H1 (cell line): ENCODE results near the gene OBI1. TPM values are rescaled to one million over a fixed set of nuclear protein-coding genes. Genes with fewer than 3 reads are reported as not detected.

Experiments
- CTBP2 ChIP-seq: IDR thresholded peaks from 2 replicates; pipeline ENCODE4 v1.7.0; 2011; ENCODE audit warnings: borderline replicate concordance, mild to moderate bottlenecking, moderate library complexity, mixed read lengths, low read length; ENCODE audit not compliant: insufficient read depth, insufficient read length
- polyA plus RNA-seq, 7 experiments: library from polyadenylated mRNA; depleted of rRNA in 3 of 7; stranded (reverse) in 5 of 7; unstranded in 2 of 7; fragments of >200 nt in 5 of 7; fragments of 200-250 nt in 2 of 7; gene quantifications; 1 replicate in 5 of 7; 2 replicates in 1 of 7; 4 replicates in 1 of 7; pipeline versions ENCODE4 v1.2.1 to v1.2.3, GENCODE V29; 2011 to 2013; ENCODE audit warnings: missing spikeins in 2 of 7, mixed read lengths in 2 of 7
- total RNA-seq: library from RNA; stranded (reverse); fragmentation: NEBNext Ultra II Directional; extraction: Animal tissue kit (Norgen Biotek cat#: 25700); gene quantifications from 2 replicates; pipeline ENCODE4 v1.2.1, GENCODE V29; 2021
- TF ChIP-seq, protein P1 (sequence below): fragments of 300-600 bp; sonication (generic); IDR thresholded peaks from 2 replicates; pipeline ENCODE4 v1.7.1; 2012; ENCODE audit warnings: low read length, moderate library complexity, mild to moderate bottlenecking, inconsistent platforms; ENCODE audit not compliant: insufficient replicate concordance
- TF ChIP-seq, protein P2 (sequence below), 3 experiments: IDR thresholded peaks; 1 replicate in 2 of 3; 2 replicates in 1 of 3; pipeline versions ENCODE4 v1.5.1 to v1.6.1; 2011; ENCODE audit warnings: low read length in 3 of 3, mild to moderate bottlenecking in 3 of 3, inconsistent platforms in 2 of 3, low read depth in 1 of 3, moderate library complexity in 1 of 3; ENCODE audit not compliant: insufficient read depth in 1 of 3; ENCODE audit errors: control extremely low read depth in 1 of 3

The OBI1 gene
- total and polyA plus RNA-seq, 2 of the 8 experiments (the other 6 are each of a cell fraction or from before 2014, with no cell fraction given) = 7.1 to 14.3 TPM

DNA sequence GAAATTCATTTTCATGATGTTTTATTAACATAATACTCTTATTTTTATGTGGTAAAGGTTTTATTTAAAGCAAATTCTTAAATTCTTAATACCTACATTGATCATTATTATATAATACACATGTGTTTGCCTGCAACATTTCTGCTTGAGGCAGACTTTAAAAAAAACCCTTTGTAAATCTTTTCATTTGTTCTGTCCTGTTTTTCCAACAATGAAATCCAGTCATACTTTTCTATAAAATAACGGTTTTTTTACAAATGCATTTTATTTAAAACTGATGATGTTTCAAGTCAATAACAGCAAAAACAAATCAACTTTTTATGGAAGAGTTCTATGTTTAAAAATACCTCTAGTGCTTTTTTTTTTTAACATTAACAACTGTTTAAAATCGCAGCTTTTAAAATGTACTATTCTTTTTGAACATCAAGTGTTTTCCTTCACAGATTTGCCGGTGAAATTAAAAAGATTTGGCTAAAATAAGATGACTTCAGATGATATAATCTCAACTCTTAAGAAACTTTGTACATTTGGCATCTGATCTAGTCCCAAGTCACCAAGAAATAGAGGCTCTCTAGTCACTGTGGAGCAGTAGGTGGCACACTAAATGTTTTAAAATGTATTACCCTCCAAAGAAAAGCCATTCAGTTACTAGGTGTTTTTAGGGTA lies 60.7 kb downstream of the OBI1 start (continued):
- TF ChIP-seq, protein P1, sequence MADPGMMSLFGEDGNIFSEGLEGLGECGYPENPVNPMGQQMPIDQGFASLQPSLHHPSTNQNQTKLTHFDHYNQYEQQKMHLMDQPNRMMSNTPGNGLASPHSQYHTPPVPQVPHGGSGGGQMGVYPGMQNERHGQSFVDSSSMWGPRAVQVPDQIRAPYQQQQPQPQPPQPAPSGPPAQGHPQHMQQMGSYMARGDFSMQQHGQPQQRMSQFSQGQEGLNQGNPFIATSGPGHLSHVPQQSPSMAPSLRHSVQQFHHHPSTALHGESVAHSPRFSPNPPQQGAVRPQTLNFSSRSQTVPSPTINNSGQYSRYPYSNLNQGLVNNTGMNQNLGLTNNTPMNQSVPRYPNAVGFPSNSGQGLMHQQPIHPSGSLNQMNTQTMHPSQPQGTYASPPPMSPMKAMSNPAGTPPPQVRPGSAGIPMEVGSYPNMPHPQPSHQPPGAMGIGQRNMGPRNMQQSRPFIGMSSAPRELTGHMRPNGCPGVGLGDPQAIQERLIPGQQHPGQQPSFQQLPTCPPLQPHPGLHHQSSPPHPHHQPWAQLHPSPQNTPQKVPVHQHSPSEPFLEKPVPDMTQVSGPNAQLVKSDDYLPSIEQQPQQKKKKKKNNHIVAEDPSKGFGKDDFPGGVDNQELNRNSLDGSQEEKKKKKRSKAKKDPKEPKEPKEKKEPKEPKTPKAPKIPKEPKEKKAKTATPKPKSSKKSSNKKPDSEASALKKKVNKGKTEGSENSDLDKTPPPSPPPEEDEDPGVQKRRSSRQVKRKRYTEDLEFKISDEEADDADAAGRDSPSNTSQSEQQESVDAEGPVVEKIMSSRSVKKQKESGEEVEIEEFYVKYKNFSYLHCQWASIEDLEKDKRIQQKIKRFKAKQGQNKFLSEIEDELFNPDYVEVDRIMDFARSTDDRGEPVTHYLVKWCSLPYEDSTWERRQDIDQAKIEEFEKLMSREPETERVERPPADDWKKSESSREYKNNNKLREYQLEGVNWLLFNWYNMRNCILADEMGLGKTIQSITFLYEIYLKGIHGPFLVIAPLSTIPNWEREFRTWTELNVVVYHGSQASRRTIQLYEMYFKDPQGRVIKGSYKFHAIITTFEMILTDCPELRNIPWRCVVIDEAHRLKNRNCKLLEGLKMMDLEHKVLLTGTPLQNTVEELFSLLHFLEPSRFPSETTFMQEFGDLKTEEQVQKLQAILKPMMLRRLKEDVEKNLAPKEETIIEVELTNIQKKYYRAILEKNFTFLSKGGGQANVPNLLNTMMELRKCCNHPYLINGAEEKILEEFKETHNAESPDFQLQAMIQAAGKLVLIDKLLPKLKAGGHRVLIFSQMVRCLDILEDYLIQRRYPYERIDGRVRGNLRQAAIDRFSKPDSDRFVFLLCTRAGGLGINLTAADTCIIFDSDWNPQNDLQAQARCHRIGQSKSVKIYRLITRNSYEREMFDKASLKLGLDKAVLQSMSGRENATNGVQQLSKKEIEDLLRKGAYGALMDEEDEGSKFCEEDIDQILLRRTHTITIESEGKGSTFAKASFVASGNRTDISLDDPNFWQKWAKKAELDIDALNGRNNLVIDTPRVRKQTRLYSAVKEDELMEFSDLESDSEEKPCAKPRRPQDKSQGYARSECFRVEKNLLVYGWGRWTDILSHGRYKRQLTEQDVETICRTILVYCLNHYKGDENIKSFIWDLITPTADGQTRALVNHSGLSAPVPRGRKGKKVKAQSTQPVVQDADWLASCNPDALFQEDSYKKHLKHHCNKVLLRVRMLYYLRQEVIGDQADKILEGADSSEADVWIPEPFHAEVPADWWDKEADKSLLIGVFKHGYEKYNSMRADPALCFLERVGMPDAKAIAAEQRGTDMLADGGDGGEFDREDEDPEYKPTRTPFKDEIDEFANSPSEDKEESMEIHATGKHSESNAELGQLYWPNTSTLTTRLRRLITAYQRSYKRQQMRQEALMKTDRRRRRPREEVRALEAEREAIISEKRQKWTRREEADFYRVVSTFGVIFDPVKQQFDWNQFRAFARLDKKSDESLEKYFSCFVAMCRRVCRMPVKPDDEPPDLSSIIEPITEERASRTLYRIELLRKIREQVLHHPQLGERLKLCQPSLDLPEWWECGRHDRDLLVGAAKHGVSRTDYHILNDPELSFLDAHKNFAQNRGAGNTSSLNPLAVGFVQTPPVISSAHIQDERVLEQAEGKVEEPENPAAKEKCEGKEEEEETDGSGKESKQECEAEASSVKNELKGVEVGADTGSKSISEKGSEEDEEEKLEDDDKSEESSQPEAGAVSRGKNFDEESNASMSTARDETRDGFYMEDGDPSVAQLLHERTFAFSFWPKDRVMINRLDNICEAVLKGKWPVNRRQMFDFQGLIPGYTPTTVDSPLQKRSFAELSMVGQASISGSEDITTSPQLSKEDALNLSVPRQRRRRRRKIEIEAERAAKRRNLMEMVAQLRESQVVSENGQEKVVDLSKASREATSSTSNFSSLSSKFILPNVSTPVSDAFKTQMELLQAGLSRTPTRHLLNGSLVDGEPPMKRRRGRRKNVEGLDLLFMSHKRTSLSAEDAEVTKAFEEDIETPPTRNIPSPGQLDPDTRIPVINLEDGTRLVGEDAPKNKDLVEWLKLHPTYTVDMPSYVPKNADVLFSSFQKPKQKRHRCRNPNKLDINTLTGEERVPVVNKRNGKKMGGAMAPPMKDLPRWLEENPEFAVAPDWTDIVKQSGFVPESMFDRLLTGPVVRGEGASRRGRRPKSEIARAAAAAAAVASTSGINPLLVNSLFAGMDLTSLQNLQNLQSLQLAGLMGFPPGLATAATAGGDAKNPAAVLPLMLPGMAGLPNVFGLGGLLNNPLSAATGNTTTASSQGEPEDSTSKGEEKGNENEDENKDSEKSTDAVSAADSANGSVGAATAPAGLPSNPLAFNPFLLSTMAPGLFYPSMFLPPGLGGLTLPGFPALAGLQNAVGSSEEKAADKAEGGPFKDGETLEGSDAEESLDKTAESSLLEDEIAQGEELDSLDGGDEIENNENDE = no peak
- TF ChIP-seq CTBP2 = no peak
- TF ChIP-seq, protein P2, sequence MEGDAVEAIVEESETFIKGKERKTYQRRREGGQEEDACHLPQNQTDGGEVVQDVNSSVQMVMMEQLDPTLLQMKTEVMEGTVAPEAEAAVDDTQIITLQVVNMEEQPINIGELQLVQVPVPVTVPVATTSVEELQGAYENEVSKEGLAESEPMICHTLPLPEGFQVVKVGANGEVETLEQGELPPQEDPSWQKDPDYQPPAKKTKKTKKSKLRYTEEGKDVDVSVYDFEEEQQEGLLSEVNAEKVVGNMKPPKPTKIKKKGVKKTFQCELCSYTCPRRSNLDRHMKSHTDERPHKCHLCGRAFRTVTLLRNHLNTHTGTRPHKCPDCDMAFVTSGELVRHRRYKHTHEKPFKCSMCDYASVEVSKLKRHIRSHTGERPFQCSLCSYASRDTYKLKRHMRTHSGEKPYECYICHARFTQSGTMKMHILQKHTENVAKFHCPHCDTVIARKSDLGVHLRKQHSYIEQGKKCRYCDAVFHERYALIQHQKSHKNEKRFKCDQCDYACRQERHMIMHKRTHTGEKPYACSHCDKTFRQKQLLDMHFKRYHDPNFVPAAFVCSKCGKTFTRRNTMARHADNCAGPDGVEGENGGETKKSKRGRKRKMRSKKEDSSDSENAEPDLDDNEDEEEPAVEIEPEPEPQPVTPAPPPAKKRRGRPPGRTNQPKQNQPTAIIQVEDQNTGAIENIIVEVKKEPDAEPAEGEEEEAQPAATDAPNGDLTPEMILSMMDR (IDR thresholded peaks at IDR 0.05; ENCODE audit: control extremely low read depth in 1 of 3, insufficient read depth in 1 of 3, low read depth in 1 of 3, low read length in 3 of 3) = no peak
- TF ChIP-seq, all 59 proteins: peak for 0
